Transverse colon (tissue), 4 donors: ENCODE data around the gene ZBTB16. TPM values are rescaled to one million over a fixed set of nuclear protein-coding genes. Genes with fewer than 3 reads are reported as not detected.

Source experiments
- DNase-seq: peaks from one replicate; pipeline ENCODE4 v3.0.0-alpha.2; 2019
- H3K27ac ChIP-seq, 4 donors: fragments of 200-600 bp; sonication (generic); 2 replicates each; pipeline ENCODE4 v1.5.1; 2016 to 2018; ENCODE audit warnings: inconsistent platforms in 4 of 4
- H3K27me3 ChIP-seq: fragments of 200-600 bp; sonication (generic); 2 replicates; pipeline ENCODE4 v1.5.1; 2017; ENCODE audit warnings: inconsistent platforms
- H3K36me3 ChIP-seq, 4 donors: fragments of 200-600 bp; sonication (generic); 2 replicates each; pipeline ENCODE4 v1.5.1; 2017 to 2019; ENCODE audit warnings: inconsistent platforms in 4 of 4
- H3K4me1 ChIP-seq, 4 donors: fragments of 200-600 bp; sonication (generic); 2 replicates each; pipeline ENCODE4 v1.5.1; 2017 to 2020; ENCODE audit warnings: inconsistent platforms in 4 of 4
- H3K4me3 ChIP-seq, 4 donors: fragments of 200-600 bp; sonication (generic); 1 replicate in 1 of 4; 2 replicates in 3 of 4; pipeline versions ENCODE4 v1.5.1 to v1.6.1; 2017 to 2019; ENCODE audit warnings: inconsistent platforms in 4 of 4
- H3K9me3 ChIP-seq, 2 donors: fragments of 200-600 bp; sonication (generic); 2 replicates each; pipeline ENCODE4 v1.5.1; 2017 to 2019; ENCODE audit warnings: inconsistent platforms in 2 of 2
- CTCF ChIP-seq, 5 experiments: fragments of 200-600 bp in 3 of 5; fragments of 450-650 bp in 2 of 5; sonication (generic) in 3 of 5; IDR thresholded peaks; 1 replicate in 2 of 5; 2 replicates in 3 of 5; pipeline ENCODE4 v1.5.1; 2016 to 2017; ENCODE audit warnings: antibody characterized with exemption in 5 of 5, inconsistent platforms in 3 of 5, mild to moderate bottlenecking in 2 of 5, moderate library complexity in 1 of 5
- EP300 ChIP-seq: sonication (generic); formaldehyde crosslinking; IDR thresholded peaks from one replicate; pipeline ENCODE4 v1.6.1; 2017; ENCODE audit warnings: antibody characterized with exemption, low read depth
- POLR2A ChIP-seq: fragments of 450-650 bp; IDR thresholded peaks from one replicate; pipeline ENCODE4 v1.6.1; 2016; ENCODE audit warnings: antibody characterized with exemption, mild to moderate bottlenecking, moderate library complexity
- POLR2AphosphoS5 ChIP-seq, 3 donors: sonication (generic); formaldehyde crosslinking; IDR thresholded peaks; one replicate each; pipeline ENCODE4 v1.6.1; 2016; ENCODE audit warnings: antibody characterized with exemption in 3 of 3
- WGBS, 2 donors: methylation state at CpG; one replicate each; pipeline ENCODE4 v1.1.5; 2018; ENCODE audit warnings: low coverage in 1 of 2; 5-methylcytosine and 5-hydroxymethylcytosine counted together
- in situ Hi-C, 4 donors: fragments of 200-750 bp; cut with MboI; loops; one replicate each; pipeline versions ENCODE4 v1.15.0 to v1.15.1; 2017; ENCODE audit warnings: low sequenced_read_pairs in 3 of 4, low pct_ligation_motif_present in 1 of 4, low pct_unique_long_range_greater_than_20kb in 1 of 4
- intact Hi-C: fragments of 100-400 bp; cut with DNase I; formaldehyde crosslinking; loops from one replicate; pipeline ENCODE4 v1.15.1; 2023; ENCODE audit warnings: low total_unique reads
- total RNA-seq, 4 donors: library from RNA; depleted of rRNA; stranded (reverse); fragments of >200 nt; gene quantifications; one replicate each; pipeline ENCODE4 v1.1.0, GENCODE V29; 2016

ZBTB16 gene
- total RNA-seq, 4 donors from 2014 or later, result 108 to 271 (median 155) TPM

GRCh38 chr11:114098927-114099326, 39.4 kb downstream of the ZBTB16 start:
- H3K27me3 ChIP-seq, result no peaks in the 10 kb centered on the region
- peak overlapping the region; percentile 71 to 73 (median 72) for H3K27ac ChIP-seq
- intact Hi-C loops (no loop called here), in situ Hi-C loops (no loop called here)
- H3K9me3 ChIP-seq, result no peaks in the 10 kb centered on the region
- peaks cover 16 to 53% (median 38%) of the 10 kb centered on the region in 4 donors for H3K4me1 ChIP-seq
- DNase-seq, result no peak
- H3K4me3 ChIP-seq, result no peak overlapping the region
- TF ChIP-seq EP300 (peak; percentile 4), POLR2A (no peak), CTCF (IDR thresholded peaks at IDR 0.05) (no peak), POLR2AphosphoS5 (IDR thresholded peaks at IDR 0.05) (peak in 2 of 3 donors; percentile 10 to 33)
- WGBS, 2 donors, result 50 to 57% methylated on average over 3 of the region's 3 CpGs
- no peaks in the 10 kb centered on the region for H3K36me3 ChIP-seq

GRCh38 chr11:114099392-114100178, 40.1 kb downstream of the ZBTB16 start:
- Histone ChIP-seq H3K4me3 (no peak overlapping the region), H3K4me1 (peaks cover 16 to 57% (median 40%) of the 10 kb centered on the region in 4 donors), H3K9me3 (no peaks in the 10 kb centered on the region), H3K27me3 (no peaks in the 10 kb centered on the region), H3K36me3 (no peaks in the 10 kb centered on the region), H3K27ac (peak overlapping the region; percentile 71 to 73 (median 72))
- in situ Hi-C loops (no loop called here), intact Hi-C loops (no loop called here)
- peak in 1 of 5 experiments; percentile 23 for TF ChIP-seq CTCF (IDR thresholded peaks at IDR 0.05)
- no peak for TF ChIP-seq POLR2A
- no peak for TF ChIP-seq POLR2AphosphoS5 (IDR thresholded peaks at IDR 0.05)
- TF ChIP-seq EP300, result no peak
- 57 to 65% methylated on average over 5 of the region's 5 CpGs for WGBS, 2 donors
- no peak for DNase-seq

- Histone ChIP-seq H3K36me3 (no peaks in the 10 kb centered on the region), H3K4me3 (no peak overlapping the region), H3K4me1 (peaks cover 17 to 47% (median 34%) of the 10 kb centered on the region in 4 donors), H3K27me3 (no peaks in the 10 kb centered on the region), H3K27ac (no peak overlapping the region), H3K9me3 (no peaks in the 10 kb centered on the region)
- in situ Hi-C loops, result no loop called here
- 76 to 93% methylated on average over 3 to 13 of the region's 13 CpGs for WGBS, 2 donors
- intact Hi-C loops, result no loop called here
- TF ChIP-seq POLR2A (no peak), EP300 (no peak)
- no peak for DNase-seq
Measured at GRCh38 chr11:114102993-114103896, 43.7 kb downstream of the ZBTB16 start.

GRCh38 chr11:114105611-114106010, 46.1 kb downstream of the ZBTB16 start:
- Histone ChIP-seq H3K27ac (no peak overlapping the region), H3K4me3 (no peak overlapping the region), H3K27me3 (no peaks in the 10 kb centered on the region), H3K36me3 (no peaks in the 10 kb centered on the region), H3K9me3 (no peaks in the 10 kb centered on the region), H3K4me1 (peaks cover 19 to 47% (median 35%) of the 10 kb centered on the region in 4 donors)
- 55 to 63% methylated on average over 3 of the region's 3 CpGs for WGBS, 2 donors
- DNase-seq, result no peak
- intact Hi-C loops (no loop called here), in situ Hi-C loops (no loop called here)
- TF ChIP-seq EP300 (no peak), CTCF (IDR thresholded peaks at IDR 0.05) (no peak), POLR2AphosphoS5 (IDR thresholded peaks at IDR 0.05) (no peak), POLR2A (no peak)
